Measurements from ENCODE around the gene LEMD2.

Gene LEMD2

GRCh38 chr6:33788694-33789549 is at the start of gene LEMD2:
LEMD2 (minus strand) TSS chr6:33789130; CDS start chr6:33789116, 14 bp downstream.
- Histone ChIP-seq H3K36me3 (ENCODE audit: control insufficient read depth, low read length) (peaks cover 37% of the 10 kb centered on the region), H3K9me3 (ENCODE audit: control insufficient read depth, insufficient read depth, low read length) (no peaks in the 10 kb centered on the region), H3K27ac (ENCODE audit: low read depth, low read length) (peak within 1 kb of the TSS; percentile 54), H3F3A (ENCODE audit: control insufficient read depth, insufficient read depth) (no peaks in the 10 kb centered on the region), H4K20me1 (ENCODE audit: control insufficient read depth, insufficient read depth, low read depth, low read length) (peaks cover 15% of the 10 kb centered on the region), H3K4me2 (ENCODE audit: low read length) (peak within 1 kb of the TSS; percentile 76), H3K4me3 (ENCODE audit: low read length) (peak within 1 kb of the TSS; percentile 82), H3K79me2 (ENCODE audit: control insufficient read depth, low read length) (peaks cover 48% of the 10 kb centered on the region), H3K27me3 (ENCODE audit: control insufficient read depth, low read length) (no peaks in the 10 kb centered on the region), H3K9me2 (replicated peaks; ENCODE audit: control insufficient read depth, low read length) (no peaks in the 10 kb centered on the region), H3K4me1 (ENCODE audit: control insufficient read depth, low read length) (peaks cover 28% of the 10 kb centered on the region)
- TF ChIP-seq EZH2phosphoT487 (IDR thresholded peaks at IDR 0.05; ENCODE audit: borderline replicate concordance, low read length) (no peak), CTCF (IDR thresholded peaks at IDR 0.05; ENCODE audit: low read depth, low read length, poor library complexity, severe bottlenecking) (no peak)

GRCh38 chr6:33837971-33838665 is 49.2 kb upstream of the LEMD2 start:
- Histone ChIP-seq H3K4me1 (ENCODE audit: control insufficient read depth, low read length) (no peaks in the 10 kb centered on the region), H3K4me2 (ENCODE audit: low read length) (no peak overlapping the region), H3K27ac (ENCODE audit: low read depth, low read length) (no peak overlapping the region)

GRCh38 chr6:33836806-33837469 is 48.0 kb upstream of the LEMD2 start:
- Histone ChIP-seq H3K9me2 (replicated peaks; ENCODE audit: control insufficient read depth, low read length) (no peaks in the 10 kb centered on the region), H4K20me1 (ENCODE audit: control insufficient read depth, insufficient read depth, low read depth, low read length) (no peaks in the 10 kb centered on the region), H3F3A (ENCODE audit: control insufficient read depth, insufficient read depth) (no peaks in the 10 kb centered on the region), H3K4me2 (ENCODE audit: low read length) (no peak overlapping the region), H3K79me2 (ENCODE audit: control insufficient read depth, low read length) (no peaks in the 10 kb centered on the region), H3K27ac (ENCODE audit: low read depth, low read length) (no peak overlapping the region), H3K9me3 (ENCODE audit: control insufficient read depth, insufficient read depth, low read length) (no peaks in the 10 kb centered on the region), H3K4me3 (ENCODE audit: low read length) (no peak overlapping the region), H3K4me1 (ENCODE audit: control insufficient read depth, low read length) (no peaks in the 10 kb centered on the region), H3K36me3 (ENCODE audit: control insufficient read depth, low read length) (no peaks in the 10 kb centered on the region), H3K27me3 (ENCODE audit: control insufficient read depth, low read length) (no peaks in the 10 kb centered on the region; the same call in 1 of the 2 replicates)
- TF ChIP-seq EZH2phosphoT487 (IDR thresholded peaks at IDR 0.05; ENCODE audit: borderline replicate concordance, low read length) (no peak), CTCF (IDR thresholded peaks at IDR 0.05; ENCODE audit: low read depth, low read length, poor library complexity, severe bottlenecking) (no peak)

More at GRCh38 chr6:33837971-33838665, 49.2 kb upstream of the LEMD2 start:
- Histone ChIP-seq H4K20me1 (ENCODE audit: control insufficient read depth, insufficient read depth, low read depth, low read length) (no peaks in the 10 kb centered on the region), H3F3A (ENCODE audit: control insufficient read depth, insufficient read depth) (no peaks in the 10 kb centered on the region), H3K9me2 (replicated peaks; ENCODE audit: control insufficient read depth, low read length) (no peaks in the 10 kb centered on the region), H3K9me3 (ENCODE audit: control insufficient read depth, insufficient read depth, low read length) (no peaks in the 10 kb centered on the region), H3K79me2 (ENCODE audit: control insufficient read depth, low read length) (no peaks in the 10 kb centered on the region), H3K27me3 (ENCODE audit: control insufficient read depth, low read length) (no peaks in the 10 kb centered on the region; the same call in 1 of the 2 replicates), H3K36me3 (ENCODE audit: control insufficient read depth, low read length) (no peaks in the 10 kb centered on the region), H3K4me3 (ENCODE audit: low read length) (no peak overlapping the region)
- TF ChIP-seq CTCF (IDR thresholded peaks at IDR 0.05; ENCODE audit: low read depth, low read length, poor library complexity, severe bottlenecking) (no peak), EZH2phosphoT487 (IDR thresholded peaks at IDR 0.05; ENCODE audit: borderline replicate concordance, low read length) (no peak)
